Neural cell (in vitro differentiated cells): Measurements from ENCODE around the gene TTLL5. TPM values are rescaled to one million over a fixed set of nuclear protein-coding genes. Genes with fewer than 3 reads are reported as not detected.

ENCODE experiments used
- H2AFZ ChIP-seq: fragments of 200-600, 300-800 bp; sonication (generic), shearing (Covaris generic); 2 replicates; pipeline ENCODE4 v1.6.0; 2014; ENCODE audit warnings: low read depth, mild to moderate bottlenecking, antibody characterized with exemption, low read length, moderate library complexity
- H3F3A ChIP-seq: fragments of 200-600 bp; shearing (Covaris generic); 2 replicates; pipeline ENCODE4 v1.6.1; 2016; ENCODE audit warnings: mild to moderate bottlenecking, moderate library complexity, mixed read lengths, antibody characterized with exemption, low read length; ENCODE audit not compliant: insufficient read depth, poor library complexity, severe bottlenecking
- H3K27ac ChIP-seq: fragments of 200-600, 300-800 bp; sonication (generic), shearing (Covaris generic); 2 replicates; pipeline ENCODE4 v1.5.1; 2014; ENCODE audit warnings: mild to moderate bottlenecking, low read length, moderate library complexity
- H3K27me3 ChIP-seq: fragments of 300-800, 200-600 bp; sonication (generic), shearing (Covaris generic); 2 replicates; pipeline ENCODE4 v1.6.0; 2014; ENCODE audit warnings: mild to moderate bottlenecking, low read depth, low read length, moderate library complexity; ENCODE audit not compliant: insufficient read depth
- H3K36me3 ChIP-seq: fragments of 300-800, 200-600 bp; sonication (generic), shearing (Covaris generic); 2 replicates; pipeline ENCODE4 v1.5.1; 2014; ENCODE audit warnings: mild to moderate bottlenecking, antibody characterized with exemption, low read length, moderate library complexity; ENCODE audit not compliant: insufficient read depth
- H3K4me2 ChIP-seq: fragments of 300-800, 200-600 bp; sonication (generic), shearing (Covaris generic); 2 replicates; pipeline ENCODE4 v1.6.0; 2014; ENCODE audit warnings: mild to moderate bottlenecking, low read length
- H3K4me3 ChIP-seq: fragments of 300-800, 200-600 bp; sonication (generic), shearing (Covaris generic); 2 replicates; pipeline ENCODE4 v1.5.1; 2014; ENCODE audit warnings: mild to moderate bottlenecking, low read length, moderate library complexity
- H3K79me2 ChIP-seq: fragments of 200-600 bp; shearing (Covaris generic); replicated peaks from 2 replicates; pipeline ENCODE4 v1.6.0; 2014; ENCODE audit warnings: mild to moderate bottlenecking, low read length, moderate library complexity; ENCODE audit not compliant: insufficient read depth
- H3K9ac ChIP-seq: fragments of 300-800, 200-600 bp; sonication (generic), shearing (Covaris generic); 2 replicates; pipeline ENCODE4 v1.6.1; 2016; ENCODE audit warnings: mild to moderate bottlenecking, low read length, mixed read lengths
- H3K9me2 ChIP-seq: fragments of 200-600 bp; shearing (Covaris generic); 2 replicates; pipeline ENCODE4 v1.6.1; 2016; ENCODE audit warnings: mild to moderate bottlenecking, low read length, mixed read lengths; ENCODE audit not compliant: insufficient read depth
- H3K9me3 ChIP-seq: fragments of 200-600, 300-800 bp; sonication (generic), shearing (Covaris generic); 2 replicates; pipeline ENCODE4 v1.6.1; 2016; ENCODE audit warnings: mild to moderate bottlenecking, mixed run types, low read length, moderate library complexity, mixed read lengths
- H4K20me1 ChIP-seq: fragments of 200-600 bp; shearing (Covaris generic); 2 replicates; pipeline ENCODE4 v1.6.1; 2016; ENCODE audit warnings: mild to moderate bottlenecking, mixed run types; ENCODE audit not compliant: insufficient read depth
- EP300 ChIP-seq: fragments of 450-650 bp; conservative IDR thresholded peaks from 2 replicates; pipeline ENCODE4 v1.6.1; 2014; ENCODE audit warnings: antibody characterized with exemption, mild to moderate bottlenecking, moderate library complexity; ENCODE audit not compliant: poor library complexity, severe bottlenecking
- EZH2 ChIP-seq: fragments of 200-600, 300-800 bp; shearing (Covaris generic), sonication (generic); IDR thresholded peaks from 2 replicates; pipeline ENCODE4 v1.6.1; 2014; ENCODE audit warnings: antibody characterized with exemption, low read length, borderline replicate concordance, mild to moderate bottlenecking; ENCODE audit not compliant: insufficient read depth, poor library complexity, severe bottlenecking
- MXI1 ChIP-seq: fragments of 450-650 bp; conservative IDR thresholded peaks from 2 replicates; pipeline ENCODE4 v1.6.1; 2014; ENCODE audit warnings: antibody characterized with exemption, mild to moderate bottlenecking; ENCODE audit not compliant: poor library complexity, severe bottlenecking
- POLR2AphosphoS5 ChIP-seq: IDR thresholded peaks from 2 replicates; pipeline ENCODE4 v1.6.1; 2012
- RAD21 ChIP-seq: fragments of 450-650 bp; conservative IDR thresholded peaks from 2 replicates; pipeline ENCODE4 v1.6.1; 2014; ENCODE audit warnings: antibody characterized with exemption, mild to moderate bottlenecking, moderate library complexity
- SMC3 ChIP-seq: fragments of 450-650 bp; conservative IDR thresholded peaks from 2 replicates; pipeline ENCODE4 v1.6.1; 2014; ENCODE audit warnings: antibody characterized with exemption, mild to moderate bottlenecking, moderate library complexity; ENCODE audit not compliant: poor library complexity
- TAF1 ChIP-seq: IDR thresholded peaks from 2 replicates; pipeline ENCODE4 v1.6.1; 2012; ENCODE audit warnings: low read depth
- polyA plus RNA-seq: library from polyadenylated mRNA; depleted of rRNA; stranded (reverse); fragments of >200 nt; gene quantifications from 2 replicates; pipeline ENCODE4 v1.2.3, GENCODE V29; 2014
- TF ChIP-seq, protein P1 (sequence below): IDR thresholded peaks from 2 replicates; pipeline ENCODE4 v1.6.1; 2012; ENCODE audit warnings: borderline replicate concordance
- TF ChIP-seq, protein P2 (sequence below): fragments of 450-650 bp; IDR thresholded peaks from 2 replicates; pipeline ENCODE4 v1.5.1; 2014; ENCODE audit warnings: antibody characterized with exemption, mild to moderate bottlenecking, moderate library complexity; ENCODE audit not compliant: poor library complexity, severe bottlenecking

Gene TTLL5
- polyA plus RNA-seq, 1 donor from 2014 or later, result 8.2 TPM

DNA sequence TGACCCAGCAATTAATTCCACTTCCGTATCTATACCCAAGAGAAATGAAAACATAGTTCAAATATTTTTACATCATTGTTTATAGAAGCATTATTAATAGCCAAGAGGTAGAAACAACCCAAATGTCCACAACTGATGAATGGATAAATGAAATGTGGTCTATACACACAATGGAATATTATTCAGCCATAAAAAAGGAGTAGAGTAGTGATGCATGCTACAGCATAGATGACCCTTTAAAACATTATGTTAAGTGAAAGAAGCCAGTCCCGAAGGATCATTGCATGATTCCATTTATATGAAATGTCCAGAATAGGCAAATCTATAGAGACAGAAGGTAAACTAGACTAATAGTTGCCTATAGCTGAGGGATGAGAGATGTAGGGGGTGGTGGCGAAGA lies 291.4 kb downstream of the TTLL5 start:
- H3K9ac ChIP-seq, result no peak overlapping the region
- H3F3A ChIP-seq, result no peaks in the 10 kb centered on the region
- TF ChIP-seq EP300 (no peak), MXI1 (no peak), RAD21 (no peak), TAF1 (no peak), SMC3 (no peak), POLR2AphosphoS5 (no peak), EZH2 (no peak)
- TF ChIP-seq, protein P1, sequence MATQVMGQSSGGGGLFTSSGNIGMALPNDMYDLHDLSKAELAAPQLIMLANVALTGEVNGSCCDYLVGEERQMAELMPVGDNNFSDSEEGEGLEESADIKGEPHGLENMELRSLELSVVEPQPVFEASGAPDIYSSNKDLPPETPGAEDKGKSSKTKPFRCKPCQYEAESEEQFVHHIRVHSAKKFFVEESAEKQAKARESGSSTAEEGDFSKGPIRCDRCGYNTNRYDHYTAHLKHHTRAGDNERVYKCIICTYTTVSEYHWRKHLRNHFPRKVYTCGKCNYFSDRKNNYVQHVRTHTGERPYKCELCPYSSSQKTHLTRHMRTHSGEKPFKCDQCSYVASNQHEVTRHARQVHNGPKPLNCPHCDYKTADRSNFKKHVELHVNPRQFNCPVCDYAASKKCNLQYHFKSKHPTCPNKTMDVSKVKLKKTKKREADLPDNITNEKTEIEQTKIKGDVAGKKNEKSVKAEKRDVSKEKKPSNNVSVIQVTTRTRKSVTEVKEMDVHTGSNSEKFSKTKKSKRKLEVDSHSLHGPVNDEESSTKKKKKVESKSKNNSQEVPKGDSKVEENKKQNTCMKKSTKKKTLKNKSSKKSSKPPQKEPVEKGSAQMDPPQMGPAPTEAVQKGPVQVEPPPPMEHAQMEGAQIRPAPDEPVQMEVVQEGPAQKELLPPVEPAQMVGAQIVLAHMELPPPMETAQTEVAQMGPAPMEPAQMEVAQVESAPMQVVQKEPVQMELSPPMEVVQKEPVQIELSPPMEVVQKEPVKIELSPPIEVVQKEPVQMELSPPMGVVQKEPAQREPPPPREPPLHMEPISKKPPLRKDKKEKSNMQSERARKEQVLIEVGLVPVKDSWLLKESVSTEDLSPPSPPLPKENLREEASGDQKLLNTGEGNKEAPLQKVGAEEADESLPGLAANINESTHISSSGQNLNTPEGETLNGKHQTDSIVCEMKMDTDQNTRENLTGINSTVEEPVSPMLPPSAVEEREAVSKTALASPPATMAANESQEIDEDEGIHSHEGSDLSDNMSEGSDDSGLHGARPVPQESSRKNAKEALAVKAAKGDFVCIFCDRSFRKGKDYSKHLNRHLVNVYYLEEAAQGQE, result no peak
- TF ChIP-seq, protein P2, sequence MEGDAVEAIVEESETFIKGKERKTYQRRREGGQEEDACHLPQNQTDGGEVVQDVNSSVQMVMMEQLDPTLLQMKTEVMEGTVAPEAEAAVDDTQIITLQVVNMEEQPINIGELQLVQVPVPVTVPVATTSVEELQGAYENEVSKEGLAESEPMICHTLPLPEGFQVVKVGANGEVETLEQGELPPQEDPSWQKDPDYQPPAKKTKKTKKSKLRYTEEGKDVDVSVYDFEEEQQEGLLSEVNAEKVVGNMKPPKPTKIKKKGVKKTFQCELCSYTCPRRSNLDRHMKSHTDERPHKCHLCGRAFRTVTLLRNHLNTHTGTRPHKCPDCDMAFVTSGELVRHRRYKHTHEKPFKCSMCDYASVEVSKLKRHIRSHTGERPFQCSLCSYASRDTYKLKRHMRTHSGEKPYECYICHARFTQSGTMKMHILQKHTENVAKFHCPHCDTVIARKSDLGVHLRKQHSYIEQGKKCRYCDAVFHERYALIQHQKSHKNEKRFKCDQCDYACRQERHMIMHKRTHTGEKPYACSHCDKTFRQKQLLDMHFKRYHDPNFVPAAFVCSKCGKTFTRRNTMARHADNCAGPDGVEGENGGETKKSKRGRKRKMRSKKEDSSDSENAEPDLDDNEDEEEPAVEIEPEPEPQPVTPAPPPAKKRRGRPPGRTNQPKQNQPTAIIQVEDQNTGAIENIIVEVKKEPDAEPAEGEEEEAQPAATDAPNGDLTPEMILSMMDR, result no peak
- H3K9me2 ChIP-seq, result no peaks in the 10 kb centered on the region
- no peak overlapping the region for H3K27ac ChIP-seq
- no peak overlapping the region for H2AFZ ChIP-seq
- no peaks in the 10 kb centered on the region for H4K20me1 ChIP-seq
- H3K9me3 ChIP-seq, result no peaks in the 10 kb centered on the region
- no peaks in the 10 kb centered on the region for H3K36me3 ChIP-seq
- H3K27me3 ChIP-seq, result no peaks in the 10 kb centered on the region
- no peaks in the 10 kb centered on the region for H3K79me2 ChIP-seq
- H3K4me2 ChIP-seq, result no peak overlapping the region
- no peak overlapping the region for H3K4me3 ChIP-seq

DNA sequence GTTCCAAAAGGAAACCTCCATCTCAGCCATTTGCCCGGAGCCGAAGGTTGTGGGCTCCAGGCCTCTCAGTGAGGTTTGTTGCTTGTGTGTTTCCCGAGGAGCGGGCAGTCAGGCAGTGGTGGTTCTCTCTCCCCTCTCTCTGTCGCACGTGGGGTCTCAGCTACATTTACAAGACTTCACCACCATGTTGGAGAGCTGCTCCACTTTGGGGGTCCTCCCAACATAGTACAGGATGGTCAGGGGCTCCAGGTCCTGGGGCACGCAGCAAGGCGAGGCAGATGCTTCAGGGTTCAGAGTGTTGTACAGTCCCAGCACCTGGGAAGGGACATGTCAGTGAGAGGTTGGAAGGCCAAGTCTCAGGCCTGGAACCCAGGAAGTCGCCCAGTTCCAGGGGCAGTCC lies 298.0 kb downstream of the TTLL5 start:
- no peak for TF ChIP-seq EP300
- no peak for TF ChIP-seq POLR2AphosphoS5
- TF ChIP-seq EZH2, result no peak
- no peak for TF ChIP-seq MXI1
- TF ChIP-seq, protein P1, result no peak
- no peak for TF ChIP-seq SMC3
- TF ChIP-seq RAD21, result no peak
- H3K9ac ChIP-seq, result no peak overlapping the region
- H4K20me1 ChIP-seq, result no peaks in the 10 kb centered on the region
- H3K9me3 ChIP-seq, result no peaks in the 10 kb centered on the region
- no peak overlapping the region for H3K4me2 ChIP-seq
- H3K27ac ChIP-seq, result no peak overlapping the region
- no peaks in the 10 kb centered on the region for H3K36me3 ChIP-seq
- no peaks in the 10 kb centered on the region for H3K79me2 ChIP-seq
- H3K9me2 ChIP-seq, result no peaks in the 10 kb centered on the region
- H3K4me3 ChIP-seq, result no peak overlapping the region
- no peaks in the 10 kb centered on the region for H3K27me3 ChIP-seq
- H2AFZ ChIP-seq, result no peak overlapping the region
- no peaks in the 10 kb centered on the region for H3F3A ChIP-seq
